ENCODE data around the gene GGTLC2.
"Not testable (repeated sequence)": the region's sequence is repeated elsewhere in the genome, so short reads cannot be mapped to it uniquely, and the experiment has no call there.

The GGTLC2 gene

DNA sequence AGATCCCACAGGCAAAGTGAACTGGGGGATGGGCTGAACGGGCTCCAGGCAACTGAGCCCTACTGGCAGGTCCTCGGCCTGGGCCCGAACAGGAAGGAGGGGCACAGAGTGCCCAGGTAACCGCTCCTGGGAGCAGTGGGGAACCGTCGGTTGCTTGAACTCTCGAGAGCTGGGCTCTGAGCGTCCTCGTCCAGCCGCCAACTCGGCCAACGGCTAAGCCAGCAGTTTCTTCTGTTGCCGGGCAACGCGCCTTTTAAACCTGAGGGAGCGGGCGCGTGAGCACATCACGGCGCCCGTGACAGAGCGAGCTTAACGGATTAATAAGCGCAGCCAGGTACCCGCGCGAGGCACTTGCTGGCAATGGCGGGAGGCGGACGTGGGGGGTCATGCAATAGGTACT is at the start of gene GGTLC2:
GGTLC2 (plus strand) TSS at position 301 of the 400 bp plus-strand sequence. CDS start 1,732 bp downstream, outside the sequence.
- not testable (repeated sequence) for DNase-seq

DNA sequence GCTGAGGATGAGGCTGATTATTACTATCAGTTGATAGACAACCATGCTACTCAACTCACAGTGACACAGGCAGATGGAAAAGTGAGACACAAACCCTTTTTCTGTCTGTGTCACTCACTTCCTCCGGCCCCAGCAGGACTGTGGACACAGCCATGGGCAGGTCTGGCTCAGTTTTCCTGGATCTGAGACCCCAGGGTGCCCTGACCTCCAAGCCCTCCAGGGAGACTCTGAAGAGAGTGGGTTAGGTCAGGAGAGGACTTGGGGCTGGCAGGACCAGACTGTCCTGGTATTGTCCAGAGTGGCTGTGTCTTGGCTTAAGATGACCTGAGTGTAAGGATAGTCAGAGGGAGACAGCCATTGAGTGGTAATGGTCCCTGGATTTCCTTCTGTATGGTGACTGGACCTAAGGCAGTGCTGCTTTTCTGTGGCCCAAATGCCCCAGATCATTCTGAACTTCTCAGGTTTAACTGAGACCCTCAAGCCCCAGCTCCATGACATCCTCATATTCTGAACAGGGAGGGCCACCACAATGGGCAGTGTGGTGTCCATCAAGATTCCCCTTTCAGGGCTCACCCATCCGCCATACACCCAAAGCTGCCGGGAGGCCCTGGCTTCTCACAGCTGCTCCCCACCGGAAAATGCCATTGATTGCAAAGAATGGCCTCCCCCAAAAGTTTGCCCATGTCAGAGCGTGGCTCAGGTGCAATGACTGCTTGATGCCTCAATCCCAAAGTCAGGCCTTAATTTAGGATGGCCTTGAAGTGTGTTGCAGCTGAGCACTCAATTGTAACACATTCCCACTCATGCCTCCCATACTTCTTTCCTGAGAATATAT is 49.2 kb upstream of the GGTLC2 start:
- no peak for DNase-seq

DNA sequence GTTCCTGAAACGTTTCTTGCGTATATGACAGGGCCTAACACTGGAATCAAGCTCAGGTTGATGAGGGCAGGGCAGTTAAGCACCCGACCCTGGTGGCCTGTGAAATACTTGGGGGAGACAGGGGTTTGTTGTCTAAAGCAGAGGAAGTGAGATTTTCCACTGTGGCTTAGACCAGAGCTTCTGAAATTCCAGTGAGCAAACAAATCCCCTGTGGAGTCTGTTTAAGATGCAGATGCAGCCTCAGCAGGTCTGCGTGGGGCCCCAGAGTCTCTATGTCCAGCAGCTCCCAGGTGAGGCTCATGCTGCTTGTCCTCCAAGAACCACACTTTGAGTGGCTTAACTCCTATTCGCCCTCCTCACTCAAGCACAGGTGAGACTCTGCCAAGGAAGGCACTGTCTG is 46.3 kb upstream of the GGTLC2 start:
- DNase-seq: no peak

DNA sequence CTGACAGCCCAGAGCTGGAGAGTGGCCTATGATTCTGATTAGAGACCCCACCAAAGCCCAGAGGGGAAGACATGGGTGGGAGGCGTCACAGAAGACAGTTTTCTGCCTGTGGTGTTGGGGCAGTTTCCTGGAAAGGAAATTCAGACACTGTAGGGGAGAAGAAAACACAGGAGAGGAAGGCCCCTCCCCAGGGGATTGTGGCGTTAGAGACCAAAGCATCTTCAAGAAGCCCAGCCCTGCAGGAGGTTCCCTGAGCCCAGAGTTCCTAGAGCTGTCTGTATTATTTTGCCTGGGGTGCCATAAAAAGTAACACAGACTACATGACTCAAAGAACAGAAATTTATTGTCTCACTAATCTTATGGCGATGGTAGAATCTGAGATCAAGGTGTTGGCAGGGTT is 45.2 kb upstream of the GGTLC2 start:
- no peak for DNase-seq

DNA sequence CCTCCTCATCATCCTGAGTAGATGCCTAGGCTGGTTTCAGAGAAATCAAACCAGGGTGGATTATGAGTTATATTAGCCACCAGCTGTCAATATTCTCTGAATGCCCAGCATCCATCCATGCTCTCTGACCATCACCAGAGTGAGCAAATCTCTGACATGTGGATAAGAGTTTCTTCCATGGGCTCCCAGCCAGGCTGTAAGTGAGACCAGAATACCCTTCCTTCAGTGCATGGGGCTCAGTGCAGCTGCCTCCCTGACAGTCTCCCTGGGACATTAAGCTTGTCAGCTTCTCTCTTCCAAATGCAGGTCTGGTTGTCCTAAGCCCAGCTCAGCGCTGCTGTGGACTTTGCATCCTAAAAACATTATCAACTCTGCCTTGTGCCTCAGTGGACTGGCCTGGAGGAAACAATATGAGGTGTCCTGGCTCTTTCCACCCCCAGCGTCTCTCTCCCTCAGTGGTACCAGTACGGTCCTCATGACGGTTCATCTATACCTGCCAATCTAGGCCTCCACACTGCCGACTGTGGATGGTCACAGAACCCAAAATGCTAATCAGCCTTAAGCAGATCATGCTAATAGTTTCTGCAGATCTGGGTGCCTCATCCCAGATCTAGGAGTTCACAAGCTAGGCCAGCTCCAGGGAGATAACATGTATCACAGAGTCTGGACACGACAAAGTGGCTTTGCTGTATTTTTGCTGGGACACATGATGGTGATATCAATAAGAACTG is 43.7 kb upstream of the GGTLC2 start:
- DNase-seq: no peak

DNA sequence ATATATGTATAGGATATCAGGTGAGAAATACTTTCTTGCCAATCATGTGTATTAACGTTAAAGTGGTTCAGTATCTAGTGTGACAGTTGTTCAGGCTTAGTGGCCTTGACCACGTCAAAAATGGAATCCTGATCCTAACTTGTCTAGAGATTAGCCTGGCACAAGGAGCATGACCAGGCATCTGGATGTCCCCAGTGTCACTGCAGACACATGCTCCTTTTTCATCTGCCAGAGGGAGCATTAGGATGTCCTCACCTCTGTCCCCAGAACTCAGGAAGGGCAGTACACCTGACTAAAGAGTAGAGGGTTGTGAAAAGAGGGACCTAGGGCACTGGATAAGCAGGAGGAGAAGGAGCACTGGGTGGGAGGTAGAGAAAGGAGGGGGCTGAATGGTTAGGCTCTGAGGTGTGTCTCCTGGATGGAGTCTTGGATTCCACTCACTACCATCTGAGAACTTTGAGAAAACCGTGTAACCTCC is 40.9 kb upstream of the GGTLC2 start:
- no peak for DNase-seq

DNA sequence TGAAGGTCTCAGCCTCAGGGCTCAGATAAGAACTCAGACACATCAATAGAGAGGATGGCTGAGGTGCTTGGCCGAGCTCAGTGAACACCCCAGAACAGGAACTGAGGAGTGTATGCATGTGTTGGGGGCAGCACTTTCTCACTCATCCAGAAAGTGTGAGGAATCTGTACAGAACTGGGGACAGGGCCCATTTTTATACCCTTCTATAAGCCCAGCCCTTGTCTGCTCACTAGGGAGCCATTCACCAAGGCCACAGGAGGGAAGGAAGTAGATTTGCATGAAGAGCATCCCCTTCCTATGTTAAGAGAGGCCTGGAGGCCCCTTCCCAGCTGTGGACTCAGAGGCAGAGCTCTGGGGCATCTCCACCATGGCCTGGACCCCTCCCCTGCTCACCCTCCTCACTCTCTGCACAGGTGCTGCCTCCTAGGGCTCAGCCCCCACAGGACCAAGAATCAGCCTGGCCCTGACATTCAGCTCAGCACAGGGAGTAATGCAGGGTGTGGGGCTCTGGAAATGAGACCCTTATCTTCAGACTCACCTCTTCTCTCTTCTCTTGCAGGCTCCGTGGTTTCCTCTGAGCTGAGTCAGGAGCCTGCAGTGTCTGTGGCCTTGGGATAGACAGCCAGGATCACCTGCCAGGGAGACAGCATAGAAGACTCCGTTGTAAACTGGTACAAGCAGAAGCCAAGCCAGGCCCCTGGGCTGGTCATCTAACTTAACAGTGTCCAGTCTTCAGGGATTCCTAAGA is 39.9 kb upstream of the GGTLC2 start:
- DNase-seq: no peak

DNA sequence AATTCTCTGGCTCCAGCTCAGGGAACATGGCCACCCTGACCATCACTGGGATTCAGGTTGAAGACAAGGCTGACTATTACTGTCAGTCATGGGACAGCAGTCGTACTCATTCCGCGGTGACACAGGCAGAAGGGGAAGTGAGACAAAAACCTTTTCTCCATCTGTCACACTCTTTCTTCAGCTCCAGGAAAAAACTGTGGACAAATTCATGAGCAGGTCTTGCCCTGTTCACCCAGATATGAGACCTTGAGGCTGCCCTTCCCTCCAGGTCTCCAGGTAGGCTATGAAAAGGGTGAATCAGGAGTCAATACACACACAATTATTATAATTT is 39.4 kb upstream of the GGTLC2 start:
- no peak for DNase-seq

DNA sequence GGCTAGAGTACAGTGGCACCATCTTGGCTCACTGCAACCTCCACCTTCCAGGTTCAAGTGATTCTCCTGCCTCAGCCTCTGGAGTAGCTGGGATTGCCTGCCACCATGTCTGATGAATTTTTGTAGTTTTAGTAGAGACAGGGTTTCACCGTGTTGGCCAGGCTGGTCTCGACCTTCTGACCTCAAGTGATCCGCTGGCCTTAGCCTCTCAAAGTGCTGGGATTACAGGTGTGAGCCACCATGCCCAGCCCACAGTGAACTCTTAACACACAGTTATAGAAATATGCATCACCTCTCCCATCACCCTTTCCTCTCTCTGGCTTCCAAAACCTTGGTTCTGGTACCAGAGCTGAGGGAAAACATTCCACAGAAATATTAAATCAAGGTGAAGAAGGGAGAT is 36.4 kb upstream of the GGTLC2 start:
- not testable (repeated sequence) for DNase-seq

DNA sequence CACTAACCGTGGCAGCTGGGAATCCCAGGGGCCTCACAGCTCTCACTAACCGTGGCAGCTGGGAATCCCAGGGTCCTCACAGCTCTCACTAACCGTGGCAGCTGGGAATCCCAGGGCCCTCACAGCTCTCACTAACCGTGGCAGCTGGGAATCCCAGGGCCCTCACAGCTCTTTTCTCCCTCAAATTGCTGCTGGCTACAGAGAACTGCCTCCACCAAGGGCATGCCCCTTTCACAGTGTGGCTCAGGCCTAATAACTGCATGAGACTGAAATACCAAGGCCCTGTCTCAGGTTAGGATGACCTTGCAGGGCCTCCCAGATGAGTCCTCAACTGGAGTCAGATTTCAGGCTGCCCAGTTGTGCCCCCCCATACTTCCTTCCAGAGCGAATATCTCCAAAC is 35.1 kb upstream of the GGTLC2 start:
- no peak for DNase-seq

DNA sequence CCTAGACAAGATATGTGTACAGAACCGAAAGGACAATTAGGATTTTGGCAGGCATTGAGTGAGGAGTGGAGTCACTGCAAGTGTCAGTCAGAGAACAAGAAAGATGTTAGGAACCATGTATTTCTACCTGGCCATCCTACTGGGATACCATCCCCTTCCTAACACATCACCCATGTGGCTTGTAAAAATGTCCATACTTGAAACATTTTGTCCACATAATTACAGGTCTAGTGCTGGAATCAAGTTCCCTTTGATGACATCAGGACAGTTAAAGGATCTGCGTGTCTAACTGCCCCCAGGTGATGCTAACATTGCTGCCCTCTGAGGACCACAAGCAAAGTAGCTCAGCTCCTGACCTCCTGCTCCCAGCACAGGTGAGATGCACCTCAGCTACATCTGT is 31.9 kb upstream of the GGTLC2 start:
- DNase-seq: no peak

DNA sequence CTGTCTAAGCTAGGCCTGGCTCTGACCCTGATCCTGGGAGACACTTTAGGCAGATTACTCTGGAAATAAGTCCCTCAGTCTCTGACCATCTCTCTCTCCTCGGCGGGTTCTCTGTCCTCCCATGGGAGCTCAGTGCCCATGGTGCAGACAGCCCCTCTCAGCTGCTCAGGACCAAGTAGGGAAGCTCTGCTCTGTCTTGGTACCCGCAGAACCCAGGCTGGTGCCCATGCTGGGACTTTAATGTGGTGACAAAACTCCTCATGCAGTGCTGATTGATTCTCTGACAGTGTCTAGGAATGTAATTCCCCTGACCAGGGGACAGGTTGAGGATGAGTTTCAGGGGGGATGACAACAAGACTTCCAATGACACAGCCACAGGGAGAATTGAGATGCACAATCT is 30.3 kb upstream of the GGTLC2 start:
- DNase-seq: no peak

DNA sequence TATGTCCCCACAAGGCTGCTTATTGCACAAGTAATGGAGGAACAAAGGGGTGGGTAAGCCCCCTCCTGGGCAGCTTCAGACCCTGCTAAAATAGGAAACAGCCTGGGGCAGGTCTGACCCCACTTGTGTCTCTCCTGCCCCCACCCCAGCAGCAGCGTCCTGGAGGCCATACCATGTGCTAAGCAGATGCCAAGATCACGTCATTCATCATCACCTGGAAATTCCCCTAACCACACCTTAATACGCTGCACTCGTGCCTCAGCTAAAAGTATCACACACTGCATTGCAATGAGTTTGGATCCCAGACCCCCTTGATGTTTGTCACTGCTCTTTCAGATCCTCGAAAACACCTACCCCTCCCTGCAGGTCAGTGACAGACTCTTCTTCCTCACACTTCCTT is 27.8 kb upstream of the GGTLC2 start:
- DNase-seq: no peak

DNA sequence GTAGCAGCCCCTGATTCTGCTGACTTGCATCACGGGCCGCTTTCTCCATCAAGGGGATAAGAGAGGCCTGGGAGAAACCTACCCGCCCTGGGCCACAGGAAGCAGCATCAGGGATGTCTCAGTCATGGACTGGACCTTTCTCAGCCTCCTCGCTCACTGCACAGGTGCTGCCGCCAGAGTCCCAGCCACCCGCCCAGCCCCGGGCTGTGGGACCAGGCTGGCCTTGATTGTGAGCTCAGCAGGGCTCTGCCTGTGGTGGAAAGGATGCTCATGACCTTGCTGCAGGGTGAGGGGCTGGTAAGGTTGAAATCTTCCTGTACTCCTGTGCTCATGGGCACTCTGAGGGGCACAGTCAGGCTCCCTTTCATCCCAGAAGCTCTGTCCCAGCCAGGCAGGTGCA is 26.0 kb upstream of the GGTLC2 start:
- no peak for DNase-seq

DNA sequence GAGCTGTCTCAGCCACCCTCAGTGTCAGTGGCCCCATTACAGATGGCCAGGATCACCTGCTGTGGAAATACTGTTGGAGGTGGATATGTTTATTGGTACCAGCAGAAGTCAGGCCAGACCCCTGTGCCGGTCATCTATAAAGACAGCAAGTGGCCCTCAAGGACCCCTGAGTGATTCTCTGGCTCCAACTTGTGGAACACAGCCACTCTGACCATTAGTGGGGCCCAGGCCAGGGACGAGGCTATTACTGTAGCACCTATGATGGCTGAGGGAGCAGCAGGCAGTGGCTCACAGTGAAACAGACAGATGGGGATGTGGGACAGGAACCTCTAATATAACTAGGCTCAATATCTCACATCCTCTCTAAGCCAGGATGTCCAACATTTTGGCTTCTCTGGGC is 25.5 kb upstream of the GGTLC2 start:
- no peak for DNase-seq

DNA sequence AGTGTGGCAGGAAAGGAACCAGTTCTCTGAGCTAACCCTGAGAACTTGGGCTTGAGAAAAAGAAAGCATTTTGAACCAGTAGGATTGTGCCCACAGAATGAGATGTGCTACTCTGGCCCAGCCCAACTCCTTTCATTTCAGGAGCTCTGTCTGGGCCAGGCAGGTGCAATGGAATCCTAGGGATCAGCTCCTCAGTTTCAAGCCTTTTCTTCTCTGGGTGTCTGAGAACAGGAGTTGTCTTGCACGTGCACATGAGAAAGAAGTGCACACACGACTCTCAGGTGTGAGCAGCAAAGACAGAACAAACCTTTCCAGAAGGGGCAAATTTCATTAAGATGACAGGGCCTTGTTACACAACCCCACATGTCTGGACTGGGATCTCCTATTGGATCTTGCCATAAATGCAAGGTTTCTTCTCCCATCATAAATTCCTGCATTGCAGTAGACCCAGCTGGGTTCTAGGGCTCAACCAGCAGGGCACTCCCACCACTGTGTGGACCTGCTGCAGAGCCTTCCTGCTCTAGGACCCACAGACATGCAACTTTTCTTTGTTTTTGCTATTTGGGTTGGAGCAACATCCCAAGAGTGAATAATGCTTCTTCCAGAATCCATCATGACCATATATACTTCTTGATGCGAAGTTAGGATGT is 24.5 kb upstream of the GGTLC2 start:
- no peak for DNase-seq

DNA sequence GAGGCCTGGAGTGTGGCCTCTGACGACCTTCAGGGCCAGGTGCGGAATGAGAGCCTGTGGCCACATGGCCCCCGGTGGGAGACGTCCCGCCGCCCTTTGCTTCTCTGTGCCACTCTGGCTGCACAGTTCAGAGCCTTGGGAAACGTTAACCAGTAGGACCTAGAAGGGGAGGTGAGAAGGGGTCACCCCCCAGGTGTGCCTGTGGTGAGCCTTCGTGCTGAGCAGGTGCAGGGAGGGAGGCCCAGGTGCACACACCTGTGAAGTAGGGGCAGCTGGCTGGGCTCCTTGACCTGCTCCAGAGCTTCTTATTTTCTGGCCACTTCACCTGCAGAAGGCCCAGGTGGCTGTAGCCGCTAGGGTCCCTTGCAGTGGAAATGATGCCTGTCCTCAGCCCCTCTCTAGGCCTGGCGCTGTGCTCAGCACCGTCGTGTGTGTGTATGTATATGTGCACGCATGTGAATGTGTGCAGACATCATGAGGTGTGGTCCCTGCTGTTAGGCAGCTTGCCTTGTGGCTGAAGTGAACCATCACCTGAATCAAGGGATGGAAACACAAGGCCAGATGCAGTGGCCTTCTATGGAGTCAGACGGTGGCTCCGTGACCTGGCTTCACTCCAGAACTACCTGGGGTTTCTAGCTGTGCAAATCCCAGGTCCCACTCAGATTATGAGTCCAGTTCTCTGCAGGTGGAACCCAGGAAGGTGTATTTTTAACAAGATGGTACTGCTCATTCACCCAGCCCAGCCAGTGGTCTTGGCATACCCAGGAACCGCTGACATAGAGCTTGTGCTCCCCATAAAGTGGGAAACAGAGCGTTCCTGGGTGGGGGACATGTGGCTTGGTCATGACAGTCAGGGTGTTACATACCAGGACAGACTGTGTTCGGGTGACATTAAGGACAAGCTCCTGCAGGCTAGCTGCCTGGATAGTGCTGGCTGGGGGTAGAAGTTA is 15.6 kb upstream of the GGTLC2 start:
- DNase-seq: not testable (repeated sequence)

DNA sequence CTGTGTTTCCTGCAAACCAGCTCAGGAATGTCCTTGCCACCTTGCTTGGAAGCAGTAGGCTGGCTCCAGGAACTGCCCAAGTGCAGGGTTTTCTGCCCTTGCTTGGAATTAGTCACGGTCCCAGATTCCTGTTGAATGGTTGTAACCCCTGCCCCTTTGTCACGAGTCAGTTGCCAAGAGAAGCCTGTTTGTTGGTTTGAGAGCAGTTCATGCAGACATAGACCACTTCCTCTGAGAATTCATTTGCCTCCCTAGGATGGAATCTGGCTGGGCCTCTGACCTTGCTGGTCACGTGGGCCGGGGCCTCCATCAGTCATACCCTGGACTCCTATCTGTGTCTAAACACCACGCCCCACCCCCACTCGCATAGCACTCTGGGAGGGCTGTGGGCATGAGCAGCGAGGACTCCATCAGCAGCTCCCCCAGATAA is 13.2 kb upstream of the GGTLC2 start:
- DNase-seq: not testable (repeated sequence)

DNA sequence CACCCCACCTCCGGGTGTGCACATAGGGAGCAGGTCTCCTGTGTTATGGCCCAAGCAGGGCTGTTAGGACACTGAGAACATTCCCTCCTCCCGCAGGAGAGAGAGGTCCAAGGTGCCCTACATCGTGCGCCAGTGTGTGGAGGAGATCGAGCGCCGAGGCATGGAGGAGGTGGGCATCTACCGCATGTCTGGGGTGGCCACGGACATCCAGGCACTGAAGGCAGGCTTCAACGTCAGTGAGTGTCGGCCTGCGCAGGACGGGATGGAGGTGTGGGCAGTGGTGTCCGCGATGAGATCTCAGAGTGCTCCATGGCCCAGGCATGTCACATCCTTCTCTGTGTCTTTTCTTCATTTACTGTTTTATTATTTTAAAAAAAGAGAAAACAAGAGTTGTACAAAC is 12.2 kb upstream of the GGTLC2 start:
- DNase-seq: not testable (repeated sequence)

DNA sequence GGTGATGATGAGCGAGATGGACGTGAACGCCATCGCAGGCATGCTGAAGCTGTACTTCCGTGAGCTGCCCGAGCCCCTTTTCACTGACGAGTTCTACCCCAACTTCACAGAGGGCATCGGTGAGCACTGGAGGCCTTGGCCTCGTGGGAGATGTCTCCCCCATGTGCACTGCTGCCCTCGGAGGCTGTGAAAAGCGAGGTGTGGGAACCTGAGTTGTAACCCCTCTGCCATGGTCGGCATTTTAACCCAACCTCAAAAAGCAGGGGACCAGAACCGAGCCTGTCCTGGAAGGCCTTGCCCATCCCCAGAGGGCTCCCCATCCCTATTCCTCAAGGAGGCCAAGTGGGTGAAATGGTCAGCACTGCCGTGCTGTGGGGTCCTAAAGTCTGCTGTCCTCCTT is 10.9 kb upstream of the GGTLC2 start:
- DNase-seq: not testable (repeated sequence)

DNA sequence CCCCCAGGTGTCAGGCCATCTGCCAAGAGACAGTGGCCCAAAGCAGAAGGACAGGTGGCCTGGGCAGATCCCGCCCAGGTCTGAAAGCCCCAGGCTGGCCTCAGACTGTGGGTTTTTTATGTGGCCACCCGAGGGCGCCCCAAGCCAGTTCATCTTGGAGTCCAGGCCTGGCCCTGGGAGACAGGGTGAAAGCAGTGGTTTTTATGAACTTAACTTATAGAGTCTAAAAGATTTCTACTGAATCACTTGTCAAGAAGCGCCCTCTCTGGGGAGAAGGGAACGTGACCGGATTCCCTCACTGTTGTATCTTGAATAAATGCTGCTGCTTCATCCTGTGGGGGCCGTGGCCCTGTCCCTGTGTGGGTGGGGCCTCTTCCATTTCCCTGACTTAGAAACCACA is 8.2 kb upstream of the GGTLC2 start:
- DNase-seq: not testable (repeated sequence)

DNA sequence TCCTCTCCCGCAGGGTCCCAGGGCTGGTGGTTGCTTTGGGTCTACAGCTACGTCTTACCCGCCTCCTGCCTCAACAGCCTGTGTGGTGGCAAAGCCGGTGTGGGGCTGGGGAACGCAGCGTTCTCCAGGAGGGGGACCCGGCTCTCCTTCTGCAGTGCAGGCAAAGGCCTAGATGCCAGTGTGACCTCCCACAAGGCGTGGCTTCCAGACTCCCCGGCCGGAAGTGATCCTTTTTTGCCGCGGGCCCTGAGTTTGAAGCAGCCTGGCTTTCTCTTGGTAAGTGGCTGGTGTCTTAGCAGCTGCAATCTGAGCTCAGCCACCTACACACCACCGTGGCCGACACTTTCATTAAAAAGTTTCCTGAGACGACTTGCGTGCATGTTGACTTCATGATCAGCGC is 6.1 kb upstream of the GGTLC2 start:
- not testable (repeated sequence) for DNase-seq

Measured in activated CD8-positive, alpha-beta memory T cell treated with anti-CD3 and anti-CD28 coated beads, Interleukin-2, amount 50 U/mL, for 48 hours (primary cell).